ENCODE results near the gene FSTL4. TPM values are rescaled to one million over a fixed set of nuclear protein-coding genes. Genes with fewer than 3 reads are reported as not detected.

The FSTL4 gene
- total and polyA plus RNA-seq, 4 donors = 0.02 to 0.18 TPM; not detected in 2

- no peak overlapping the region for H3K9ac ChIP-seq (ENCODE audit: low read depth in 1 of 2, low read length in 2 of 2)
- DNase-seq (ENCODE audit: low spot score) = no peak
- H3K36me3 ChIP-seq (ENCODE audit: control insufficient read depth in 4 of 4, insufficient read depth in 3 of 4, low read depth in 1 of 4, low read length in 3 of 4) = no peaks in the 10 kb centered on the region
- WGBS = 70% methylated on average over 1 of the region's 1 CpG
- no peaks in the 10 kb centered on the region for H3K9me3 ChIP-seq (ENCODE audit: control insufficient read depth in 4 of 4, low read length in 3 of 4)
- TF ChIP-seq RAD21 (IDR thresholded peaks at IDR 0.05) (no peak), RXRA (IDR thresholded peaks at IDR 0.05) (no peak), JUND (IDR thresholded peaks at IDR 0.05) (no peak), SP1 (IDR thresholded peaks at IDR 0.05) (no peak), CTCF (IDR thresholded peaks at IDR 0.05; ENCODE audit: low read depth, low read length, missing input control) (no peak), YY1 (IDR thresholded peaks at IDR 0.05) (no peak), TAF1 (conservative IDR thresholded peaks at IDR 0.05) (no peak), EGR1 (IDR thresholded peaks at IDR 0.05; ENCODE audit: low read depth in 2 of 2) (no peak), REST (IDR thresholded peaks at IDR 0.05) (no peak), ZBTB33 (IDR thresholded peaks at IDR 0.05) (no peak), GABPA (IDR thresholded peaks at IDR 0.05 in 1 of 2, conservative IDR thresholded peaks at IDR 0.05 in 1 of 2) (no peak), HNF4G (IDR thresholded peaks at IDR 0.05) (no peak), FOXA2 (IDR thresholded peaks at IDR 0.05) (no peak), FOXA1 (IDR thresholded peaks at IDR 0.05) (no peak), NR2F2 (IDR thresholded peaks at IDR 0.05) (no peak), HNF4A (conservative IDR thresholded peaks at IDR 0.05) (no peak), MAX (IDR thresholded peaks at IDR 0.05) (no peak), ATF3 (IDR thresholded peaks at IDR 0.05) (no peak)
- H3K4me3 ChIP-seq (ENCODE audit: low read depth in 1 of 3, low read length in 3 of 3) = no peak overlapping the region
- no peak overlapping the region for H3K27ac ChIP-seq (ENCODE audit: low read depth in 1 of 2, low read length in 2 of 2)
- H3K27me3 ChIP-seq (ENCODE audit: control insufficient read depth in 4 of 4, insufficient read depth in 4 of 4, low read length in 3 of 4) = peaks cover 0 to 3% (median under 1%) of the 10 kb centered on the region in 4 donors
- no peaks in the 10 kb centered on the region for H3K4me1 ChIP-seq (ENCODE audit: control insufficient read depth in 4 of 4, insufficient read depth in 4 of 4, low read length in 3 of 4)
These were observed 5.8 kb upstream of the FSTL4 start for GRCh38 chr5:133618141-133618540.

All from liver (tissue), 9 donors.